Adrenal gland (tissue), 12 donors: Measurements from ENCODE around the gene NIN. TPM values are rescaled to one million over a fixed set of nuclear protein-coding genes. Genes with fewer than 3 reads are reported as not detected.
"Not testable (repeated sequence)": the region's sequence is repeated elsewhere in the genome, so short reads cannot be mapped to it uniquely, and the experiment has no call there.

Source experiments
- DNase-seq, 7 donors: peaks; one replicate each; pipeline ENCODE4 v3.0.0-alpha.2; 2019 to 2020
- H3K27ac ChIP-seq, 5 donors: fragments of 200-600 bp; sonication (generic) in 4 of 5; 1 replicate in 3 of 5; 2 replicates in 2 of 5; pipeline versions ENCODE4 v1.5.1 to v1.8.0; 2016 to 2020; ENCODE audit warnings: mild to moderate bottlenecking in 1 of 5
- H3K27me3 ChIP-seq: fragments of 200-600 bp; 2 replicates; pipeline ENCODE4 v1.8.0; 2021
- H3K36me3 ChIP-seq, 2 donors: fragments of 200-600 bp; replicated peaks in 1 of 2; 1 replicate in 1 of 2; 2 replicates in 1 of 2; pipeline versions ENCODE4 v1.5.1 to v1.8.0; 2018 to 2022
- H3K4me1 ChIP-seq, 2 donors: fragments of 200-600 bp; replicated peaks in 1 of 2; 1 replicate in 1 of 2; 2 replicates in 1 of 2; pipeline versions ENCODE4 v1.5.1 to v1.8.0; 2018 to 2021
- H3K4me3 ChIP-seq, 4 donors: fragments of 200-600 bp; sonication (generic) in 3 of 4; one replicate each; pipeline ENCODE4 v1.5.1; 2016 to 2018
- H3K9me3 ChIP-seq, 3 donors: fragments of 200-600 bp; sonication (generic) in 1 of 3; replicated peaks in 1 of 3; 1 replicate in 2 of 3; 2 replicates in 1 of 3; pipeline versions ENCODE4 v1.5.1 to v1.8.0; 2016 to 2021
- POLR2A ChIP-seq, 2 donors: fragments of 450-650 bp; IDR thresholded peaks; one replicate each; pipeline ENCODE4 v1.6.1; 2017; ENCODE audit warnings: antibody characterized with exemption in 2 of 2, mild to moderate bottlenecking in 2 of 2, moderate library complexity in 1 of 2
- WGBS, 4 donors: extraction: QIAGEN DNeasy Blood & Tissue Kit in 2 of 4; methylation state at CpG; one replicate each; pipeline versions ENCODE4 v1.1.5 to v1.1.7; 2013 to 2017; 5-methylcytosine and 5-hydroxymethylcytosine counted together
- intact Hi-C, 2 donors: fragments of 100-400 bp; cut with DNase I; formaldehyde crosslinking; loops; one replicate each; pipeline versions ENCODE4 v1.14.1 to v1.15.0; 2022 to 2023
- polyA plus RNA-seq, 3 donors: library from polyadenylated mRNA; stranded (reverse); fragments of 200-250 nt in 2 of 3; fragments of 350-450 nt in 1 of 3; fragmentation: Illumina TruSeq in 1 of 3; extraction: RNeasy Lipid Tissue Mini Kit (QIAGEN cat#74804) in 1 of 3; gene quantifications; one replicate each; pipeline ENCODE4 v1.2.3, GENCODE V29; 2013 to 2014
- total RNA-seq, 9 donors: library from RNA; depleted of rRNA in 4 of 9; stranded (reverse); fragments of >200 nt in 4 of 9; fragments of 120-200 nt in 1 of 9; fragmentation: NEBNext Ultra II Directional in 1 of 9; extraction: Animal tissue kit (Norgen Biotek cat#: 25700) in 1 of 9; gene quantifications; one replicate each; pipeline versions ENCODE4 v1.1.0 to v1.2.4, GENCODE V29; 2013 to 2023
- TF ChIP-seq, protein P1 (sequence below), 6 experiments: fragments of 450-650 bp in 4 of 6; fragments of 200-600 bp in 2 of 6; sonication (generic) in 1 of 6; IDR thresholded peaks; 1 replicate in 5 of 6; 2 replicates in 1 of 6; pipeline versions ENCODE4 v1.5.1 to v1.8.0; 2016 to 2021; ENCODE audit warnings: antibody characterized with exemption in 6 of 6, mild to moderate bottlenecking in 2 of 6, moderate library complexity in 1 of 6
- donor health status: healthy with polysubstance abuse.
- donor health status: Bipolar disorder and iron deficiency.
- donor health status: DM: yes; HTN: yes; CAD: no.
- donor health status: DM: no; HTN: no; CAD: no.
- donor health status: DM: no; HTN: no; CAD: no.
- donor health status: DM: yes; HTN: yes; CAD: no.

Gene NIN
- total and polyA plus RNA-seq, 12 donors = 3.0 to 66.1 (median 17.9) TPM

DNA sequence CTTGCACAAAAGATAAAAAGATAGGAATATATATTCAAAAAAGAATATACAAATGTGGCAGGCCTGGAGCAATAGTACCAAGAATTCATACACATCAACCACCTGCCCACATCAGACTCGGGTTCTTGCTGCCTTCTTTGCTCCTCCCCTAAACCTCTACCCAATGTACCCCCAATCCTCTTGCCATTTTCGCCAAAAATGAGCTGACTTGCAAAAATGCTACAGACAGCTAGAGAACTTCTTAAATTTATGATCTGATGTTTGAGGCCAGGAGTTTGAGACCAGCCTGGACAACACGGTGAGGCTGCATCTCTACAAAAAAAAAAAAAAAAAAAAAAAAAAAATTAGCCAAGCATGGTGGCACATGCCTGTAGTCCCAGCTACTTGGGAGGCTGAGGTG, 119.9 kb downstream of the NIN start:
- no peak overlapping the region for H3K4me3 ChIP-seq
- H3K36me3 ChIP-seq = no peaks in the 10 kb centered on the region
- TF ChIP-seq, protein P1, sequence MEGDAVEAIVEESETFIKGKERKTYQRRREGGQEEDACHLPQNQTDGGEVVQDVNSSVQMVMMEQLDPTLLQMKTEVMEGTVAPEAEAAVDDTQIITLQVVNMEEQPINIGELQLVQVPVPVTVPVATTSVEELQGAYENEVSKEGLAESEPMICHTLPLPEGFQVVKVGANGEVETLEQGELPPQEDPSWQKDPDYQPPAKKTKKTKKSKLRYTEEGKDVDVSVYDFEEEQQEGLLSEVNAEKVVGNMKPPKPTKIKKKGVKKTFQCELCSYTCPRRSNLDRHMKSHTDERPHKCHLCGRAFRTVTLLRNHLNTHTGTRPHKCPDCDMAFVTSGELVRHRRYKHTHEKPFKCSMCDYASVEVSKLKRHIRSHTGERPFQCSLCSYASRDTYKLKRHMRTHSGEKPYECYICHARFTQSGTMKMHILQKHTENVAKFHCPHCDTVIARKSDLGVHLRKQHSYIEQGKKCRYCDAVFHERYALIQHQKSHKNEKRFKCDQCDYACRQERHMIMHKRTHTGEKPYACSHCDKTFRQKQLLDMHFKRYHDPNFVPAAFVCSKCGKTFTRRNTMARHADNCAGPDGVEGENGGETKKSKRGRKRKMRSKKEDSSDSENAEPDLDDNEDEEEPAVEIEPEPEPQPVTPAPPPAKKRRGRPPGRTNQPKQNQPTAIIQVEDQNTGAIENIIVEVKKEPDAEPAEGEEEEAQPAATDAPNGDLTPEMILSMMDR (IDR thresholded peaks at IDR 0.05) = no peak
- TF ChIP-seq POLR2A (IDR thresholded peaks at IDR 0.05) = no peak
- H3K9me3 ChIP-seq = no peaks in the 10 kb centered on the region
- intact Hi-C loops = loop anchor here in 1 of 2 donors (10.0 kb wide), 1 partner anchor 86 kb away; no protein-coding TSS in a partner anchor
- no peaks in the 10 kb centered on the region for H3K27me3 ChIP-seq
- no peak overlapping the region for H3K27ac ChIP-seq
- DNase-seq = no peak
- WGBS, 4 donors = 90 to 98% (median 98%) methylated on average over 3 of the region's 3 CpGs
- H3K4me1 ChIP-seq = no peaks in the 10 kb centered on the region

DNA sequence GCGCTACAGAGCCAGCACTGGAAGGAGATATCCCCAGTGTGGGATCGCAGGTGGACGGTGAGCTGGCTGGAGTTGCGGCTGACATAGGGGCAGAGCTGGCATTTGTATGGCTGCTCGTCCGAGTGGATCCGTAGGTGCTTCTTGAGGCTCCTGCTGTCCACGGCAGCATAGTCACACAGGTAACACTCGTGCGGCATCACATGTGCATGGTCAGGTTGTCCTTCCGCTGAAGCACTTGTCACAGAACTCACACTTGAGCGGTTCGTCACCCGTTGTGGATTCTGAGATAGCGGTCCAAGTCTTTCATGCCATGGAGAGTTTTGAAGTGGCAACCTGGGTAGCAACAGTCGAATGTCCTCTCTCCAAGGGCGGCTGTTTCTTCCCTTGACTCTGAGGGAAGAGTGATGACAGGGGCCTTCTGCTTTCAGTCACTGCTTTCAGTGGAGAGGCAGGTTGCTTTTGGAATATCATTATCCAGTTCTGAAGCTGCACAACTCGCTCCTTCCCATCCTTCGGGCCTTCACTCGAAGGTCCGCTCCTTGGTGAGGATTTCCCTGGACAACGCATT, 125.9 kb downstream of the NIN start:
- H3K9me3 ChIP-seq = no peaks in the 10 kb centered on the region
- H3K4me1 ChIP-seq = no peaks in the 10 kb centered on the region
- no peak overlapping the region for H3K27ac ChIP-seq
- intact Hi-C loops = no loop called here
- TF ChIP-seq POLR2A (IDR thresholded peaks at IDR 0.05) = no peak
- TF ChIP-seq, protein P1 (IDR thresholded peaks at IDR 0.05) = no peak
- no peaks in the 10 kb centered on the region for H3K27me3 ChIP-seq
- DNase-seq = no peak
- no peaks in the 10 kb centered on the region for H3K36me3 ChIP-seq
- no peak overlapping the region for H3K4me3 ChIP-seq
- WGBS, 4 donors = 83 to 96% (median 93%) methylated on average over 14 to 22 of the region's 22 CpGs

DNA sequence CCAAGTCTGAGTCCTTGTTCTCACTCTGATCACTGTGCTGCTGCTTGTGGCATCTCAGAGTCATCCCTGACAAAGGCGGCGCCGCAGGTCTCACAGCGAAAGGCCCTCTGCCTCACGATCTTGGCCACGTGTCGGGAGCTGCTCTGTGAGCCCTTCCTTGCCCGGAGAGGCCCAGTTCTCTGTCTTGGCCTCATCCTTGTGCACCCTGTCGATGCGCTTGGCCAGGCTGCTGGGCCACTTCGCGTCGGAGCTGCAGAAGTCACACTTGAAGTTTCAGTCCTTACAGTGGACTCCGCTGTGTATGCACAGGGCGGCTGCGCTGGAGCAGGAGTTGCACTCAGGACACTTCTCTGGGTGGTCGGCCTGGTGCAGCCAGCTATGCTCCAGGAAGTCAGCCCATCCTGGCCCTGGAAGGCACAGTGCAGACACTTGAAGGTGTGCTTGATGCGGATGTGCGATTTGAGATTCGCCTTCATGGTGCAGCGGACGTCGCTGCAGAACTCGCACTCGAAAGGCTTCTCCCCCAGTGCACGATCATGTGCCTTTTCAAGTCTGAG, 126.4 kb downstream of the NIN start:
- no peak for DNase-seq
- Histone ChIP-seq H3K27me3 (no peaks in the 10 kb centered on the region), H3K4me3 (no peak overlapping the region), H3K36me3 (no peaks in the 10 kb centered on the region), H3K4me1 (no peaks in the 10 kb centered on the region), H3K27ac (no peak overlapping the region), H3K9me3 (no peaks in the 10 kb centered on the region)
- intact Hi-C loops = no loop called here
- TF ChIP-seq POLR2A (IDR thresholded peaks at IDR 0.05) = no peak
- TF ChIP-seq, protein P1 (IDR thresholded peaks at IDR 0.05) = no peak
- WGBS, 4 donors = 95 to 97% (median 96%) methylated on average over 17 to 26 of the region's 26 CpGs

DNA sequence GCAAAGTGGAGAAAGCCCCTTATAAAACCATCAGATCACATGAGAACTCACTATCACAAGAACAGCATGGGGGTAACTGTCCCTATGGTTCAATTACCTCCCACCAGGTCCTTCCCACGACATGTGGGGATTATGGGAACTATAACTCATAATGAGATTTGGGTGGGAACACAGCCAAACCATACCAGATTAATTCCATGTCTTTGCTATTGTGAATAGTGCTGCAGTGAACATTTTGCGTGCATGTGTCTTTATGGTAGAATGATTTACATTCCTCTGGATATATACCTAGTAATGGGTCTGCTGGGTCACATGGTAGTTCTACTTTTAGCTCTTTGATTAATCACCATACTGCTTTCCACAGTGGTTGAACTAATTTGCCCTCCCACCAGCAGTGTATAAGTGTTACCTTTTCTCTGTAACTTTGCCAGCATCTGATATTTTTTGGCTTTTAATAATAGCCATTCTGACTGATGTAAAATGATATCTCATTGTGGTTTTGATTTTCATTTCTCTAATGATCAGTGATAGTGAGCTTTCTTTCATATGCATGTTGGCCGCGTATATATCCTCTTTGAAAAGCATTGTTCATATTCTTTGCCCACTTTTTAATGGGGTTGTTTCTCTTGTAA, 133.2 kb downstream of the NIN start:
- Histone ChIP-seq H3K27me3 (no peaks in the 10 kb centered on the region), H3K9me3 (no peaks in the 10 kb centered on the region), H3K36me3 (no peaks in the 10 kb centered on the region), H3K27ac (no peak overlapping the region), H3K4me3 (no peak overlapping the region), H3K4me1 (no peaks in the 10 kb centered on the region)
- TF ChIP-seq, protein P1 (IDR thresholded peaks at IDR 0.05) = no peak
- no peak for TF ChIP-seq POLR2A (IDR thresholded peaks at IDR 0.05)
- intact Hi-C loops = no loop called here
- no peak for DNase-seq
- 67 to 75% (median 71%) methylated on average over 4 of the region's 4 CpGs for WGBS, 4 donors

DNA sequence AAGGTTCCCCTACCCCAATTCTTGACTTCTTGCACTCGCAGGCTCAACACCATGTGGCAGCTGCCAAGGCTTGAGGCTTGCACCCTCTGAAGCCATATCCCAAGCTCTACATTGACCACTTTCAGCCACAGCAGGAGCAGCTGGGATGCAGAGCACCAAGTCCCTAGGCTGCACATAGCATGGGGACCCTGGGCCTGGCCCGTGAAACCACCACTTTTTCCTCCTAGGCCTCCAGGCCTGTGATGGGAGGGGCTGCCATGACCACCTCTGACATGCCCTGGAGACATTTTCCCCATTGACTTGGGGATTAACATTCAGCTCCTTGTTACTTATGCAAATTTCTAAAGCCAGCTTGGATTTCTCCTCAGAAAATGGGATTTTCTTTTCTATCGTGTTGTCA, 136.7 kb downstream of the NIN start:
- H3K36me3 ChIP-seq, H3K27ac ChIP-seq, H3K27me3 ChIP-seq, H3K4me1 ChIP-seq, intact Hi-C loops, H3K9me3 ChIP-seq, H3K4me3 ChIP-seq, DNase-seq: not testable (repeated sequence)
- 79 to 100% (median 96%) methylated on average over 2 to 3 of the region's 3 CpGs for WGBS, 4 donors
